ENCODE measurements around the gene GPR146. TPM values are rescaled to one million over a fixed set of nuclear protein-coding genes. Genes with fewer than 3 reads are reported as not detected.

Gene GPR146
- total and polyA plus RNA-seq, 2 of the 8 experiments (the other 6 are each of a cell fraction or from before 2014, with no cell fraction given) = 1.8 to 2.7 TPM

- no peak for TF ChIP-seq CEBPB (IDR thresholded peaks at IDR 0.05; ENCODE audit: low read depth, low read length)
- TF ChIP-seq E2F6 (IDR thresholded peaks at IDR 0.05) = peak; percentile 34; the same call in 1 of the 2 replicates
- no peak for TF ChIP-seq EZH2 (IDR thresholded peaks at IDR 0.05; ENCODE audit: low read depth, low read length, severe bottlenecking)
These were observed 42.5 kb downstream of the GPR146 start (continued) for GRCh38 chr7:1086588-1087464.

Measured in H1 (cell line).